DMS 273 (cell line): ENCODE results near the gene SPRR4.

Experiments
- DNase-seq: peaks from one replicate; lab custom pipeline; 2025; ENCODE audit not compliant: unreplicated experiment; lab: John Stamatoyannopoulos, UW

SPRR4 gene, protein sequence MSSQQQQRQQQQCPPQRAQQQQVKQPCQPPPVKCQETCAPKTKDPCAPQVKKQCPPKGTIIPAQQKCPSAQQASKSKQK

GRCh38 chr1:152970495-152970894 is at the start of gene SPRR4:
Gene SPRR4, plus strand, starts transcription at chr1:152970648. Its CDS starts 1,243 bp downstream, at chr1:152971891.
- DNase-seq, result no peak

DNA sequence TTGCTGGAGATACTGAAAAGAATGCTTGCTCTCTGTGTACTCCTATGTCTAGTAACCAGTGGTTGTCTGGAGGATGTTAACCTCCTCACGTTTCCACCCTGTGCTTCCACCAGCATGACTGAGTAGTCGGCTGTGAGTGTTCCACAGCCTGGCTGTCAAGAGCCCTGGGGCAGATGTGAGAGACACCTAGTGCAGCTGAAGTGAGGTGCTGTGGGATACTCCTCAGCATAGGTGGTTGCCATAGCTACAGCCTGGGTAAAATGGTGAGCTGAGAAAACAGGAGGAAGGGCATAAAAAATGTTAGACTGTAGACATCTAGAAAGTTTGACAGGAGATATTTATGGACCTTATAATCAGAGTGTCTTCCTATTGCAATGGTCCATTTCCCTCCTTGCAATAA is 46.3 kb upstream of the SPRR4 start:
- DNase-seq, result no peak

GRCh38 chr1:152926091-152926490 is 44.4 kb upstream of the SPRR4 start:
- peak; percentile 3 for DNase-seq

GRCh38 chr1:152928671-152929070 is 41.8 kb upstream of the SPRR4 start:
- DNase-seq, result no peak

- DNase-seq, result no peak
Observed at GRCh38 chr1:152932170-152932811, 38.2 kb upstream of the SPRR4 start.

GRCh38 chr1:152933196-152933595 is 37.3 kb upstream of the SPRR4 start:
- no peak for DNase-seq

DNA sequence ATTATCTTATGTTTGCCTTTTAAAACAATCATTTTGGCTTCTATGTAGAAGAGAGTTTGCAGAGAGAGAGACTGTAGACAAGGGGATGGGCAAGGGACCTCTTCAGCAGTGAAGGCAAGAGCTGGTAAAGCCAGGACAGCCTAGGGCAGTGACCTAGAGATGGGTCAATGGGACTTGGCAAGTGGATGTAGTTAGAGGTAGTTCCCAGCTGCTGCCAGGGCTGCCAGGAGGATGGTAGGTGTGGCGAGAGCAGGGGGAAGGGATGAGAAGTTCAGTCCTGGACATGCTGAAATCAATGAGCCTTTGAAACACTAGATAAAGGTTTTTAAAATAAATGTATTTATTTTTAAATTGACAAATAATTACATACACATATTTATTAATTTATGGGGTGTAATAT is 29.8 kb upstream of the SPRR4 start:
- DNase-seq, result no peak

DNA sequence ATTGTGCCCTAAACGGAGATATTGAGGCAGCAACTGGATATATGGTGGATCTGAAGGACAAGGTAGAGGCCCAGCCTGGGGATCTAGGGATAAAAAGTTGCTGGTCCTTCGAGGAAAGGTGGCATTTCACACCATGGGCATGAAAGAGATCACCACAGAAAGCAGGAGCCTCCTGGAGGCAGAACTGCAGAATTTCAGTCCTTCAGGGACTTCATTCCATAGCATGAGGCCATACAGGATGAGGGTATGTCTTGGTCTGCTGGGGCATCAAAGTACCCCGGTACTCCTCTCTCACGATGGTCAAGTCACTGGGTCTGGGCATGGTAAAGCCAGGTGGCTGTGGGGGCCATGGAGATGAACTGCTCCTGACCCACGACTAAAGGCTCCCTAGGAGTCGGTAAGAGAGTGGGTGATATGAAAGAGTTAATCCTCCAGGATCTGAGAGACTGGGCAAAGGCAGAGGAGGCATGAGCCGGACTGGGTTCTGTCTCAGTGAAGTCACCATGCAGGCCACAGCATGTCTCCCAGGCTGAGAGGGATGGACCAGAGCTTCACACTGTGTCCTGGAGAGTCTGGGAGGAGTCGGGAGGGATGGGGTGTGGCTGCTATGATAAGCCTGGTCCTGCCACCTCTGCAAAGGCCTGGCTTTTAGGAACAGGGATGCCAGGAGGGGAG is 29.3 kb upstream of the SPRR4 start:
- no peak for DNase-seq

GRCh38 chr1:152942161-152942560 is 28.3 kb upstream of the SPRR4 start:
- no peak for DNase-seq

DNA sequence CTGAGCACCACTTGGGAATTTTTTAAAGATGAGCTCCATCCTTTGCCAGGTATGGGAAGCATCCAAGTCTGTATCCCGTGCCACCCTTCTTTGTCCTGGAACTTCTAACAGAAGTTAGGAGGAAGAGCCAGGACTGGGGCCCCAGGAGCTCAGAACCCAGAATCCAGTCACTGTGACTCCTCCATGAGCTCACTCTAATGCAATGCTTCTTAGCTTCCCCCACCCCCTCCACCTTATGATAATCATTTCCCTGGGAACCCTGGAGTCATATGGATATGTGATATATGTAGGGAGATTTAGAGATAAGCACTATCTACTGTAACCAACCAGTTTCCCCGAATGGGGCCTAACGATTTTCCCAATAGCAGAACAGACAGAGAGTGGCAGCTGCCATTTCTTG is 24.2 kb upstream of the SPRR4 start:
- DNase-seq, result no peak

- DNase-seq, result no peak
Observed at GRCh38 chr1:152946651-152947256, 23.7 kb upstream of the SPRR4 start, which contains the start of gene SPRR5. Gene SPRR5, plus strand, starts transcription at chr1:152947206. Its CDS starts 1,349 bp downstream, at chr1:152948555.

DNA sequence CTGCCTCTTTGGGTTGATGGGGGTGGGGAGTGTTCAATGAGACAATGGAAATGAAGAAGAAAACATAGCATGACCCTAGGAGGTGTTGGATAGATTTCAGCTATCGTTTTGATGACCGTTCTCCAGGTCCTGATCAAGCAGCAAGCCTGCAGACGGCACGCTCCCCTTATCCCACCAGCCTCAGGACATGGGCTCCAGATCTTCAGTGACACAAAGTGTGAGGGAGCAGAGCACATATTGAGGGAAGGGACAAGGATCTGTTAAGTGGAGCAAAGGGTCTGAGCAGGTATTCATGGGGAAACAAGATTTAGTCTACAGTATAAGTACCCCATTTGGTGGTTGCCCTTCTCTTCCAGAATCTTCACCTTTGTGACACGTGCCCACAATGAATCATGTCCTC is 18.7 kb upstream of the SPRR4 start:
- no peak for DNase-seq

- DNase-seq, result no peak
Observed at GRCh38 chr1:152953761-152954160, 16.7 kb upstream of the SPRR4 start.

- DNase-seq, result no peak
Observed at GRCh38 chr1:152954436-152954835, 16.0 kb upstream of the SPRR4 start.

- DNase-seq, result no peak
Observed at GRCh38 chr1:152957561-152957960, 12.9 kb upstream of the SPRR4 start.

DNA sequence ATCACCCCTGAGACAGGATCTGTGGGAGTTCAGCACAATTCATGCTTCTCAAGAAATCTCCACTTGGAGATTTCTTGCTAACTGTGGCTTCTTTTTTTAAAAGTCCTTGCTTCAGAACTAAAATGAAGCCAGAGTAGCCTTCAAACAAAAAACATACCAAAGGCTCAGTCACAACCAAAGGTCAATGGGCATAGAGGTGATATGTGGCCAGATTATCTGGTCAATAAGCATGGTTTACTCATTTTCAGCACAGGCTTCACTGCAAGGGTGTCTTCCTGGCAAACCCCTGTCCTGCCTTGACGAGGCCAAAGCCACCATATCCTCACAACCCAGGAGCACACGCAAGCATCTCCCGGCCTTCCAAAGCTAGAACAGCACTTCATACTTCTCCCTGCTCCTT is 11.2 kb upstream of the SPRR4 start:
- DNase-seq, result no peak

DNA sequence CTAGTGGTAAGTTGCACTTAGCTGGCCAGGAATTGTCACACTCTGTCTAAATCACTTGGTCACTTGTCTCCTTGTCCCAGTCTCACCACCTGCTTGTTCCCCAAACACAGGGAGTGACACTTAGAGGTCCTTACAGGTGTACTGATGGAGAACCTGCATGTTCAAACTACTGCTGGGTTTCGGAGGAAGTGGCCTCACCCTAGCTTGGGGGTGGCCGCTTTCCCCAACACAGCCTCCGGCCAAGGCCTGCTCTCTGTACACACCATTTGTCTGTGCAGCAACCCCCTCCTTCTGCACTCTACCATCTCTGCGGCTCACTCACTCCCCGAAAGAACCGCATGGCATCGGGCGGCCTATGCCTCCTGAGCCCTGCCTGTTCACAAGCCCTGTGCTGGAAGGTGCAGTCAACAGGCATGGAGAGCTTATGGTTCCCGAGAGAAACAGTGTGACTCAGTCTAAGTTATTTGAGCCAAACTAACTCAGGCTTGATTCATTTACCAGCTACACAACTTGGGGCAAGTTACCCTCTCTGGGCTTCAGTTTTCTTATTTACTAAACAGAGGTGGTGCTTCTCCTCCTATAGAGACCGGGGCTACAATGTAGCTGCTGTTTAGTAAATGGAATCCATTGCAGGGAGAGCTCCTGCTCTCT is 10.5 kb upstream of the SPRR4 start:
- DNase-seq, result no peak

GRCh38 chr1:152960452-152961044 is 9.9 kb upstream of the SPRR4 start:
- DNase-seq, result no peak

DNA sequence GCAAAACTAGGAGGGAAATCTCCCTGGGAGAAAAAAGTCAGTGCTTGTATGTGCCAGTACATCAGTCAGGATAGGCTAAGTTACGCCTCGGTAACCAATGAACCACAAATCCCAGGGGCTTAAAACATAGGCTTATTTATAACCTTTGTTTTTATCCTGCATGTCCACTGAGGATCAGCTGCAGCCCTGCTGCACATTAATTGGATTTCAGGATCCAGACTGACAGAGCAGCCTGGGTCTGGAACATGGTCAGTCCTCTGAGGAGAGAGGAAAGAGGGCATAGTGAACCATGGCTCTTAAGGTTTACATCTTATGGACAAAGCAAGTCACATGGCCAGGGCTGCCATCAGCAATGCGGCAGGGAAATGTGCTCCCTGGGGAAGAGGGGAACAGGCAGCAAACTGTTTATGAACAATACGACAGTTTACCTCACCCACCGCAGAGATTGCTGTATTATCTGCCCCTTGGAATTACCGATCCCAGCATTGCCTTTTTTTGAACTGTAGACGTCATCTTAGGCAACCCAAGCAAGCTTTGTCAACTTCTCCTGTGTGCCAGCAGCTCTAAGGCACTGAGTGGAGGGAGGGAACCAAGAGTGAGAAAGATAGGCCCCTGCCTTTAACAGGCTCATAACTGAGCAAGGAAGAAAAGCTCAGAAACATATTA is 9.1 kb upstream of the SPRR4 start:
- no peak for DNase-seq

- no peak for DNase-seq
Observed at GRCh38 chr1:152962876-152963415, 7.5 kb upstream of the SPRR4 start.
